GM12891 (cell line): Measurements from ENCODE around the gene KCNK15.

ENCODE experiments used
- DNase-seq: peaks from one replicate; pipeline ENCODE4 v3.0.0; 2011; ENCODE audit warnings: low spot score; ENCODE audit not compliant: insufficient read length
- FAIRE-seq: peaks from 2 replicates; lab custom pipeline; 2011; peaks lifted over from hg19 to GRCh38; lab: Jason Lieb, UNC
- PAX5 ChIP-seq: IDR thresholded peaks from 2 replicates; pipeline ENCODE4 v1.6.1; 2011; ENCODE audit warnings: low read length, moderate library complexity, mild to moderate bottlenecking; ENCODE audit not compliant: insufficient read depth, severe bottlenecking
- POLR2A ChIP-seq: IDR thresholded peaks from 2 replicates; pipeline ENCODE4 v1.6.1; 2011; ENCODE audit warnings: low read depth, low read length, control low read depth
- POLR2AphosphoS5 ChIP-seq: IDR thresholded peaks from 2 replicates; pipeline ENCODE4 v1.6.1; 2011; ENCODE audit warnings: low read depth, low read length, control low read depth
- POU2F2 ChIP-seq: IDR thresholded peaks from 2 replicates; pipeline ENCODE4 v1.6.1; 2011; ENCODE audit warnings: low read depth, mild to moderate bottlenecking, control low read depth, low read length, moderate library complexity
- SPI1 ChIP-seq: IDR thresholded peaks from 2 replicates; pipeline ENCODE4 v1.6.1; 2011; ENCODE audit warnings: low read depth, low read length, control low read depth
- TAF1 ChIP-seq: IDR thresholded peaks from 2 replicates; pipeline ENCODE4 v1.6.1; 2011; ENCODE audit warnings: low read depth, low read length, control low read depth

Gene KCNK15

GRCh38 chr20:44714701-44715498 lies 30.8 kb upstream of the KCNK15 start, which contains the start of gene CCN5:
Gene CCN5, plus strand, starts transcription at chr20:44715369. Its CDS starts 22 bp downstream, at chr20:44715391.
- FAIRE-seq (no peak), DNase-seq (no peak)
- TF ChIP-seq POLR2A, result no peak
- no peak for TF ChIP-seq POU2F2
- TF ChIP-seq PAX5, result no peak
- TF ChIP-seq TAF1, result no peak
- TF ChIP-seq POLR2AphosphoS5, result no peak
- TF ChIP-seq SPI1, result no peak

- DNase-seq (no peak), FAIRE-seq (no peak)
- TF ChIP-seq POLR2A, result no peak
- TF ChIP-seq TAF1, result no peak
- TF ChIP-seq PAX5, result no peak
- TF ChIP-seq SPI1, result no peak
- no peak for TF ChIP-seq POU2F2
Measured at GRCh38 chr20:44715499-44716308, 30.0 kb upstream of the KCNK15 start.

- FAIRE-seq (no peak), DNase-seq (no peak)
- TF ChIP-seq POLR2A, result no peak
- TF ChIP-seq PAX5, result no peak
- no peak for TF ChIP-seq TAF1
- TF ChIP-seq POU2F2, result no peak
- TF ChIP-seq SPI1, result no peak
- no peak for TF ChIP-seq POLR2AphosphoS5
Measured at GRCh38 chr20:44716309-44717106, 29.2 kb upstream of the KCNK15 start.

- TF ChIP-seq TAF1 (no peak), POLR2A (no peak), POLR2AphosphoS5 (no peak), SPI1 (no peak), PAX5 (no peak), POU2F2 (no peak)
- FAIRE-seq (no peak), DNase-seq (no peak)
Measured at GRCh38 chr20:44717986-44718385, 27.7 kb upstream of the KCNK15 start.

- TF ChIP-seq PAX5 (no peak), POU2F2 (no peak), SPI1 (no peak), POLR2A (no peak), POLR2AphosphoS5 (no peak), TAF1 (no peak)
- FAIRE-seq (no peak), DNase-seq (no peak)
Measured at GRCh38 chr20:44719841-44720240, 25.8 kb upstream of the KCNK15 start.

GRCh38 chr20:44720621-44720996 lies 25.1 kb upstream of the KCNK15 start:
- FAIRE-seq, result no peak
- DNase-seq, result no peak
- TF ChIP-seq POU2F2 (no peak), PAX5 (no peak), POLR2A (no peak), SPI1 (no peak), POLR2AphosphoS5 (no peak), TAF1 (no peak)

GRCh38 chr20:44720997-44721784 lies 24.5 kb upstream of the KCNK15 start:
- TF ChIP-seq PAX5 (no peak), POLR2A (no peak), TAF1 (no peak)
- no peak for DNase-seq
- no peak for FAIRE-seq

GRCh38 chr20:44721785-44722054 lies 23.9 kb upstream of the KCNK15 start:
- no peak for DNase-seq
- no peak for FAIRE-seq
- TF ChIP-seq PAX5 (no peak), SPI1 (no peak), POLR2AphosphoS5 (no peak), TAF1 (no peak), POU2F2 (no peak), POLR2A (no peak)

GRCh38 chr20:44722990-44723389 lies 22.7 kb upstream of the KCNK15 start:
- FAIRE-seq (no peak), DNase-seq (no peak)
- no peak for TF ChIP-seq POU2F2
- TF ChIP-seq TAF1, result no peak
- TF ChIP-seq PAX5, result no peak
- TF ChIP-seq SPI1, result no peak
- TF ChIP-seq POLR2AphosphoS5, result no peak
- no peak for TF ChIP-seq POLR2A
